Astrocyte (in vitro differentiated cells and primary cell): Measurements from ENCODE around the gene OR7C1.

Experiments
- CTCF ChIP-seq: IDR thresholded peaks from 2 replicates; pipeline ENCODE4 v1.5.1; 2011; ENCODE audit warnings: low read depth, mild to moderate bottlenecking, inconsistent platforms, low read length, moderate library complexity; ENCODE audit not compliant: insufficient read depth
- EZH2 ChIP-seq: IDR thresholded peaks from 2 replicates; pipeline ENCODE4 v1.6.1; 2012; ENCODE audit warnings: mild to moderate bottlenecking, low read length, inconsistent platforms; ENCODE audit not compliant: insufficient read depth

- TF ChIP-seq CTCF: no peak
- no peak for TF ChIP-seq EZH2
Observed at GRCh38 chr19:14770944-14771839, 63.8 kb downstream of the OR7C1 start.
